COLO829 (cell line): ENCODE data around the gene MBOAT1.
"Not testable (repeated sequence)": the region's sequence is repeated elsewhere in the genome, so short reads cannot be mapped to it uniquely, and the experiment has no call there.

Experiments
- DNase-seq: peaks from one replicate; pipeline ENCODE4 v3.0.0; 2012; ENCODE audit warnings: low spot score

Gene MBOAT1

DNA sequence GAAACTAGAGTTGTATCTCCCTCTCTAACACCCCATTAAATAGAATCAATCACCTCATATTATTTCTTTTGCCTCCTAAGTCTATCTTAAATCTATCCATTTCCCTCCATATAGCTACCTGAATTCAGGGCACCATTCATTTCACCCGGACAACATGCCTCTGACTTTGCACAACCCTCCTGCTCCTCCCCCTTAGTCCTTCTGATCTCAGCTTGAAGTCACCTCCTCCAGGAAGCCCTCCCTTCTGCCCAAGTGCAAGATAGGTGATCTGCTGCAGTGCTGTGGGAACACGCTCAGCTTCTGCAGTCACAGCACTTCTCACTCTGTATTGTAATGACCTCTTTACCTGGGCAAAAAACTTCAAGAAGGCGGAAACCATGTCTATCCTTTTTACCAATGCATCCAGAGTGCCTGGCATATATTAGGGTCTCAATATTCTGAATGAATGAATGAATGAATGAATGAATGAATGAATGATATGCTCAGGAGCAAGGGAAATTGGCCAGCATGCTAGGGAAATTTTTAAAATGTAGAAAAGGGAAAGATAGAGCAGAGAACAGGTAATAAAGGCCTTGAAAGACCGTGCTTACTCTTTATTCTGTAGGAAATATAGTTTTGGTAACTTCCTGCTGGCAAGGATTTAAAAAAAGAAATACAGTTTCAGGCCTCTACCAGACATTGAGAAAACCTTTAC is 41.7 kb downstream of the MBOAT1 start:
- DNase-seq: no peak

DNA sequence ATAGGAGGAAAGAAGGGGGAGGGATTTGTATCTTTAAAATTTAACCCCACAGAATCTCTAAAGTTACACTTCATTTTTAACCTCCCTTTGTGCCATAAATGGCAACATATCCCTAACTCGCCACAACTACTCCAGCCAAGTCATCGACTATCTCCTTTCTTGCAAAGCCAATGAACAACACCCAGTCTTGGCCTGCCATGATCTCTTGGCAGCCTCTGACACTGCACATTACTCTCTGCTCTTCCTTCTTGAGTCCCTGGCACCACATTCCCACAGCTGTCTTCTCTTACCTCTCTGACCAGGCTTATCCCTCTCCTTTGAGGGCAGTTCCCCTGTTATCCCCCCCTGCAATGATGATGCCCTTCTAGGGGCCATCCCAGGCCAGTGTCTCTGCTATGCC is 42.5 kb downstream of the MBOAT1 start:
- DNase-seq: no peak

DNA sequence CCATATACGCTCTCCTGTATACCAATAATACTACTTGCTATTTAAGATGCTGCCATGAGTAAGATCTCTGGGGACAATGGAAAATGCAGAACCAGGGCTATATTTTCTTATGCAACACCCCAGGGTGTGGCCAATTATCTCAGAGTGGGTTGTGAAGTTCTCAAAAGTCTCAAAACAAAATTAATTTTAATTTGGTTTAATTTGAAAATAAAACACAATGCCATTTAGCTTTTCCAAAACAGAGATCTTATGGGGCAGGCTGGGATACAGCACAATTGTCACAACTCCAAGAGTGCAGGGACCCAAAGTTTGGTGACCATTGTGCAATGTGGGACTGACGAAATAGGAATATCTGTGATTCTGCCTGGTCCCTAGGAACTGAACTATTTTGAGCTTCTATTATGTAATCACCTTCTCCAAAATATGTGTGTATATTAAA is 43.1 kb downstream of the MBOAT1 start:
- no peak for DNase-seq

DNA sequence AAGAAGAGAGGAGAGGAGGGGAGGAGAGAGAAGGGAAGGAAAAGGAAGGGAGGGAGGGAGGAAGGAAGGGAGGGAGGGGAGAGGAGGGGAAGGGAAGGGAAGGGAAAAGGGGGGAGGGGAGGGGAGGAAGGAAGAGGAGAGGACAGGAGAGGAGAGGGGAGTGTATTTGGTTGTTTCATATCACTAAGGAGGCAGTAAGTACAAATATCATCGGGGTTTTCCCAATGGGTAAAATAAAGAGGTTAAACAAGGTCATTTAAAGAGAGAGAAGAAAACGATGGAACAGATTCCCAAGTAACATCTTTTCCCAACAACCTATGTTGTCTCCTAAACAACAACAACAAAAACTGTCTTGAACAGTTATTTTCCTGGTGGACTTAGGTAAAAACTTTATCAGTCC is 43.6 kb downstream of the MBOAT1 start:
- no peak for DNase-seq

DNA sequence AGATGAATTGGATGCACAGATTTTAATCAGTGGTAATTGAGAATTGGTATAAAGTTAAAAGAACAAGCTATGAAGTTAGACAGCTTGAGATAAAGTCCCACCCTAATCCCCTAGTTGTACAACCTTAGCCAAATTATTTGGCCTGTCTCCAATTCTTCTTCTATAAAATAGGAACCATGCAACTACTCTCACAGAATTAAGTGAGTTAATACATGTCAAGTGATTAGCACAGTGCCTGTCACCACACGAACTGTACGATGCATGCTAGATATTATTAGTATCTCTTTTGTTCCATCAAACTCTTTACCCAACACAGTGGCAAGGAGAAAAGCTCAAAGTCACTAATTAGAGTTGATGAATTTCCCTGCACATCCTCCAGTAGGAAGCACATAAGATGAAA is 44.7 kb downstream of the MBOAT1 start:
- DNase-seq: no peak

- no peak for DNase-seq
These were observed 46.1 kb downstream of the MBOAT1 start for GRCh38 chr6:20166210-20166609.

DNA sequence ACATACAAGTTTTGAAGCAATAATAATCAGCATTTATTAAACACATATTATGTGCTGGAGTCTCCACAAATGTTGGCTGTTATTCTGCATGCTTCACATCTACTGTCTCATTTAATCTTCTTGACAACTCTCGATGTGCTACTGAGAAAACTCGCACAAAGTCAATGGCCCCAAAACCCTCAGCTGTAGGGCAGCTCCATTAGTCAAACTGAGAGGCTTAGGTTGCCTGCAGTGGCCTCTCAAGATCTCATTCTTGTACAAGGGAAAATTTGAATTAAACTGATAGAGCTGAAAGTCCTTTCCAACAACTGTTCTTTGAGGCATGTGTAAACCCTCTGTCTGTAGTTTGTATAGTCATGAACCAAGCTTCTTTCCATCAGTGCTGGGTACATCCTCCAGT is 49.8 kb downstream of the MBOAT1 start:
- no peak for DNase-seq

DNA sequence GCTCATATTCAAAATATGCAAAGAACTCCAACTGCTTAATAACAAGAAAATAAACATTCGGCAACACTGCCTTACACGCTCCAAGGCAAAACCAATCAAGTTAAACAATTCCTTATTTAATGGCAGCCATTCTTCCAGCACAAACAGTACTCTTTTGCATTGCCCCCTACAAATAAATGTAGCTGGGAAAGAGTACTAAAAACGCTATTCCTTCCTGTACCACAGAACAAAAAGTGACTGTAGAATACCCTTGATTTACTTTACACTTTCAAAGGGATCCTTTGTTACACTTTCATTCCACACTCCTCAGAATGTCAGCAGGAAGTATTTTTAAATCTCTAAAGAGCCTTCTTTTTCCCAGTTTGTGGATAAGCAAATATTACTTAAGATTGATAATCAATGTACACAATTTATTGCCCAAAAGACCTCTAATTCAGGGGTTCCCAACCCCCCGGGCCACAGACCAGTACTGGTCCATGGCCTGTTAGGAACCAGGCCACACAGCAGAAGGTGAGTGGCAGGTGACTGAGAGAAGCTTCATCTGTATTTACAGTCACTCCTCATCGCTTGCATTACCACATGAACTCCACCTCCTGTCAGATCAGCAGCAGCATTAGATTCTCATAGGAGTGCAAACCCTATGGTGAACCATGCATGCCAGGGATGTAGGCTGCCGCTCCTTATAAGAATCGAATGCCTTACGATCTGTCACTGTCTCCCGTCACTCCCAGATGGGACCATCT is 51.6 kb downstream of the MBOAT1 start:
- DNase-seq: peak; percentile 91

DNA sequence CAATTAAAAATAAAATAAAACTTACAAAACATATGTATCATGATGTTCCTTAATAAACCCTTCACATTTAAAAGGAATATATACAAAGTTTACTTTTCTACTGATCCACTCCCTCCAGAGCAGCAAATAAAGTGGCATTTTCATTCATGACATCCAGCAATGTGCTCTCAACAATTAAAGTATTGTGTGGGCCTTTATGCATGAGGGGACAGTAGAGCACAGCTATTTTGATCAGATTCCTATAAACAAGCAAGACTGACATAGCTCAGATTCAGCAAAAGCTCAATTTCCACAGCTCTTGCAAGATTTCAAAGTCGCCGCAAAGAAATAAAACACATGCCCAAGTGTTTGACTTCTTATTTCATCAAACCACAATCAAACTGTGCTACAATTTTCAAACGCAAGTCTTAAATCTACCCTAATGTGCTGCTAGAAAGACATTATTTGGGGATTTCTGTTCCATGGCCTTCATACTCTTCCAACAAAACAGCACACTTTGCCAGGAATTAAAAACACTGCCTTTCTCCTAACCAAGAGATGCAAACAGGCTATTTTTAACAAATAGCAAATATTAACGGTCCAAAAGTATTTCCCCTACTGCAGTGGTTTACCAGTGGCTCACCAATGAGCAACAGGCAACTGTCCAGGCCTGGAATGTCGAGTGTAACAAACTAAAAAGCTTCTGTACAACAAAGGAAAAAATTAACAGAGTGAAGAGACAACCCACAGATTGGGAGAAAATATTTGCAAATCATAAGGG is 52.3 kb downstream of the MBOAT1 start:
- peak; percentile 78 for DNase-seq

DNA sequence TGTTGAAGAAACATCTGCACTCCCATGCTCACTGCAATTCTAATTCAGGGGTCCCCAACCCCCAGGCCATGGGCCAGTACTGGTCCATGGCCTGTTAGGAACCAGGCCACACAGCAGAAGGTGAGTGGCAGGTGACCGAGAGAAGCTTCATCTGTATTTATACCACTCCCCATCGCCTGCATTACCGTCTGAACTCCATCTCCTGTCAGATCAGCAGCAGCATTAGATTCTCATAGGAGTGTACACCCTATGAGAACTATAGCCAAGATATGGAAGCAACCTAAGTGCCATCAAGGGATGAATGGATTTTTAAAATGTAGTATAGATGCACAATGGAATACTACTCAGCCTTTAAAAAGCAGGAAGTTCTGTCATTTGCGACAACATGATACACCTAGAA is 53.2 kb downstream of the MBOAT1 start:
- no peak for DNase-seq

- DNase-seq: no peak
These were observed 53.6 kb downstream of the MBOAT1 start for GRCh38 chr6:20158676-20159075.

- no peak for DNase-seq
These were observed 55.4 kb downstream of the MBOAT1 start for GRCh38 chr6:20156824-20157223.

- no peak for DNase-seq
These were observed 57.5 kb downstream of the MBOAT1 start for GRCh38 chr6:20154753-20155152.

- no peak for DNase-seq
These were observed 59.1 kb downstream of the MBOAT1 start for GRCh38 chr6:20153194-20153593.

DNA sequence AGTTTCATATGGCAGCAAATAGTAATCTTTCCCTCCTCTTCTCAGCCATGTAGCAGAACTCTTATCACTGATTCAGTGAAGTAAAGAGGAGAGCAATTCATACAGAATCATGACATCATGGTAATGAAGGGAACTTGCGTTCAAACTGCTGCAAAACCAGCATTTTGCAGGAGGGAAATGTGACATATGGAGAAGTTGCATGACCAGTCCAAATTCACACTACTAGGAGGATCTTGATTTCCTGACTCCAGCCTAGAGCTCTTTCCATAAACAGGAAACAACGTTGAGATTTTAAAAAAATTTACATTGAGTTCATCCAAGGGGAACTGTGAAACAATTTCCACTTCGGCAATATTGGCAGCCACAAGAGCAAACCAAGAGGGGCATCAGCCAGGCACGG is 63.8 kb downstream of the MBOAT1 start:
- no peak for DNase-seq

- DNase-seq: no peak
These were observed 64.8 kb downstream of the MBOAT1 start for GRCh38 chr6:20147469-20147868.

DNA sequence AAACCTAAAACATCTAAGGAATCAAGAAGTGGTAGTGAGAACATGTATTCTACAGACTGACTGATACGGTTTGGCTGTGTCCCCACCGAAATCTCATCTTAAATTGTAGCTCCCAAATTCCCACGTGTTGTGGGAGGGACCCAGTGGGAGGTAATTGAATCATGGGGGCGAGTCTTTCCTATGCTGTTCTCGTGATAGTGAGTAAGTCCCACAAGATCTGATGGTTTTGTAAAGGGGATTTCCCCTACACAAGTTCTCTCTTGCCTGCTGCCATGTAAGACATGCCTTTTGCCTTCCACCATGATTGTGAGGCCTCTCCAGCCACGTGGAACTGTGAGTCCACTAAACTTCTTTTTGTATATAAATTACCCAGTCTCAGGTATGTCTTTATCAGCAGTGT is 65.4 kb downstream of the MBOAT1 start:
- DNase-seq: not testable (repeated sequence)

DNA sequence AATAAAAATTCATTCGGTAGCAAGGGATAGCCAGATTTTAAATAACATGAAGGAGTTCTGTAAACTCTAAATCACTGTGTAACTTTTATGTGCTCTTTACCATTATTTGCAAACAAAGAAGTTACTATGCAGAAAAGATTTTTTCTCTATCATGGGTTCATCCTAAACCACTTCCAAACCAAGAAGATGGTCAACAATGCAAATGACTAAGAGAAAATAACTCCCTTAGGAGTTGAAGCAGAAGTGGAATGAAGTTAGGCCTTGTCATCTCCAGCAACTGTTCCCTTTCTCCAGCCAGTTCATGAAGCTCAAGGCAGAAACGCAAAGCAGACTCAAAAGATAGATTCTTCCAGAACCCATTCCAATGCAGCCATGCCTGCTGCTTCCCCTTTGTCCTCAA is 66.0 kb downstream of the MBOAT1 start:
- DNase-seq: peak; percentile 71

DNA sequence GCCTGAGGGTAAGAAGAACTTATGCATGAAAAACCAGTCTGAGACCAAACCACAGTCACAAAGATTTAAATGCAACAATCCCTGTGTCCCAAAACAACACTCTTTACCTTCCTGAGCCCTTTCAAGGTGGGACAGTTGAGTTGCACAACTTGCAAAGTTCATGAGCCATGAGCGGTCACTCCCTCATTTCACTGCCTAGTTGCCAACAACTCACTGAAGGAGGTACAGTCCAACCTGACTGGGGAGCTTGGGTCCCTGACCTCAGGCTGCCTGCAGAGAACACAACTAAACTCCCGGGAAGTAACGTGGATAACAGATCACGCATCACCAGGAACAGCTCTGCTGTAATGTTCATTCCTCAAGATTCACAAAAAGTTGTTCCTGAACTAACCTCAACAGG is 69.4 kb downstream of the MBOAT1 start:
- no peak for DNase-seq

DNA sequence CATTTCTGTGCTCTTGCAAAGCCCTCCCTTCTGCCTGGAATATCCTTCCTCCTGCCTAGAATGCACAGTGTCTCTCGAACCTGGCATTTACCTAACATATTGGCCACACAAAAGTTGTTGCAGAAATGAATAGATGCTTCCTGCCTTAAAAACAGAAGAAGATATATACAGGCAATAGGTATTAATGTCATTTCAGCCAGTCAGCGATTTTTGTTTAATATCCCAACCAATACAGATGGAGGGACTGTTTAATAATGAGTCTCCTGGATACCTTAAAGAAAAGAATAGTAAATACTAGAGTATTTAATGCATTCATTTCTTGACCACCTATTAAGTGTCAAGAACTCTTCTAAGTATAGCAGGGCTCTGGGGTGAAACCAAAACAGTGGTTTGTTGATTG is 70.3 kb downstream of the MBOAT1 start:
- no peak for DNase-seq

DNA sequence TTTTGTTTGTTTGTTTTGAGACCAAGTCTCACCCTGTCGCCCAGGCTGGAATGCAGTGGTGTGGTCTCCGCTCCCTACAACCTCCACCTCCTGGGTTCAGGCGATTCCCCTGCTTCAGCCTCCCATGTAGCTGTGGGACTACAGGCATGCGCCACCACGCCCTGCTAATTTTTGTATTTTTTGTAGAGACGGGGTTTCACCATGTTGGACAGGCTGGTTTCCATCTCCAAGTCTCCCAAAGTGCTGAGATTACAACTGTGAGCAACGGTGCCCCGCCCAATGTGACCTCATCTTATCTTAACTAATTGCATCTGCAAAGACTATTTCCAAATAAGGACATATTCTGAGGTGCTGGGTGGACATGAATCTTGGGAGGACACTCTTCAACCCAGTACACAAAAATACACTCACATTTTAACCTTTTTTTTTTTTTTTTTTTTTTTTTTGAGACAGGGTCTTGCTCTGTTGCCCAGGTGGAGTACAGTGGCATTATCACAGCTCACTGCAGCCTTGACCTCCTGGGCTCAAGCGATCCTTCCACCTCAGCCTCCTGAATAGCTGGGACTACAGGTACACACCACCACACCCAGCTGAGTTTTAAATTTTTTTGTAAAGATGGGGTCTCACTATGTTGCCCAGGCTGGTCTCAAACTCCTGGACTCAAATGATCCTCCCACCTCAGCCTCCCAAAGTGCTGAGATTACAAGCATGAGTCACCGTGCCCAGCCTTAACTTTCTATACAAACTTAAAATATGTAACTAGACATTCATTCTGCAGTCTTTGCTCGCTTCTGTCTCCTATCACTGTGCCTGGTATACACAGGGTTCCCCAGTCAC is 72.9 kb downstream of the MBOAT1 start:
- DNase-seq: not testable (repeated sequence)

GRCh38 chr6:20137837-20138236 is 74.4 kb downstream of the MBOAT1 start:
- DNase-seq: no peak
